NCI-H2227 (cell line): ENCODE results near the gene AHNAK2.

ENCODE experiments used
- DNase-seq: peaks from one replicate; lab custom pipeline; 2025; ENCODE audit not compliant: unreplicated experiment; lab: John Stamatoyannopoulos, UW

Gene AHNAK2

DNA sequence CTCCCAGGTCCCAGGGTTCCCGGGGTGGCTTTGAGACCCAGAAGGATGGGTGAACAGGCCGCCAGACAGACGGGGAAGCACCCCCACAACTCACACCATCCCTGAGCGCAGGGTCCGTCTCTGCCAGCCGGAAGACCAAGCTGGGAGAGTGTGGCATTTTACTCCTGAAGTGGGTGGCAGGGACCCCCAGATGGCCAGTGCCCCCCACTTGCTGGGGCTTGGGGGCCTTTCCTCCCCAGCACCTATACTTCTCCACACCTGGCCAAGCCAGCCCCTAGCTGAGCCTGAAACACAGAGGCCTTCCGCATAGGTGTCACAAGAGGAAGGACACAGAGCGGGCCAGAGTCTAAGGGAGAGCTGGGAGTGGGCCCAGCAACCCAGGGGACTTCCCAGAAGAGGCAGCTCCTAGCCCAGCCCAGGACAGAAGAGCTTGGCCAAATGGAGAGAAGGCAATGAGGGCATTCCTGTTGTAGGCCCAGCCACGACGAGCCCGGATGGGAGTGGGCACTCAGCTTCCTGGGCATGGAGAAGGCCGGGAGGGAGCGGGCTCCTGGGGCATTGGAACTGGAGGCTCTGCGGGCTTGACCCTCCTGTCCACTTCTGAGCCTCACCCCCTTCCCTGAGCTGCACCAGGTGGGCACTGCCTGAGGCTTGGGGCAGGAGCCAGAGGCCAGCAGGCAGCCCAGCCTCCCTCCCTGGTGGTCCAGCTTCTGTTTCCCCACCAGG is 3.3 kb downstream of the AHNAK2 start:
- no peak for DNase-seq

- no peak for DNase-seq
Measured at GRCh38 chr14:104974146-104974541, 4.0 kb downstream of the AHNAK2 start.

DNA sequence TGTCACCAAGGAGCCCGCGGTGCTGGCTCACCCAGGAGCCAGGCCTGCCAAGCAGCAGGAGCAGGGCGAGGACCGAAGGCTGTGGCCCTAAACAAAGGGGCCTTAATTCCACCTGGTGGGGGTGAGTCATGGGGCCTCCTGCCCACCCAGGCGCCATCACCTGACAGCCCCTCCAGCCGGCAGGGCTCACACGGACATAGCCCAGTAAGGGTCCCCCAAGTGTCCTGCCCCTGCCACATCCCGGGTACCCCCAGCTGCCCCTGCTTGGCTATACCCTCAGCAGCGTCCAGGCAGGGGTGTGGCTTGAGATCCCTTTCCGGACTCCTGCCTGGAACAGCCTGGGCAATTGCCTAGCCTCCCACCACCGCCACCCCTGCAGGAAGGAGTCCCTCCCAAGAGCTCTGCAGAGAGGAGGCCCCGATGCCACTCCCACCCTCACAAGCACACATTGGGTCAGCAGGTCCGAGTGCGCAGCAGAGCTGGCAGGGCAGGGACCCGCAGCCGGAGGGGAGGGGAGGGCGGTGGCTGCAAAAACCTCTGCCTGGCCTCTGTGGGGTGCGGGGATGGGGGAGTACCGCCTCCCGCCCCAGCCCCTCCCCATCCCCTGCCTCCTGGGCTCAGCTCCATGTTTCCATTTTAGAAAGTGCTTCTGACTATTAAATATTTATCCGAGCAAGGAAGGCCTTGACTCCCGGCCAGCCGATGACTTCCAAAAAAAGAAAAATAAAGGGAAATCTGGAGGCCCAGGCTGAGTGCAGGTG is 4.6 kb downstream of the AHNAK2 start:
- DNase-seq, result no peak

DNA sequence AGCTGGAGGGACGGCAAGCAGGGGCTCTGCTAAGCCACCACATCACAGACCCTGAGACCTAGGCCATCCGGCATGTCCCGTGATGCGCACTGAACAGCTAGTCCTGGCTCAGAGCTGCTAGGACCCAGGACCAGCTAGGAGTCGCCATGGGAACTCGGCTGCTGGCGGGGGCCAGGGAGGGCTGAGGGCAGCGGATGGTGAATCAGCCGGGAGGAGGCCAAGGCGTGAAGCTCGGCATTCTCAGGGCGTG is 5.1 kb downstream of the AHNAK2 start:
- DNase-seq, result no peak

DNA sequence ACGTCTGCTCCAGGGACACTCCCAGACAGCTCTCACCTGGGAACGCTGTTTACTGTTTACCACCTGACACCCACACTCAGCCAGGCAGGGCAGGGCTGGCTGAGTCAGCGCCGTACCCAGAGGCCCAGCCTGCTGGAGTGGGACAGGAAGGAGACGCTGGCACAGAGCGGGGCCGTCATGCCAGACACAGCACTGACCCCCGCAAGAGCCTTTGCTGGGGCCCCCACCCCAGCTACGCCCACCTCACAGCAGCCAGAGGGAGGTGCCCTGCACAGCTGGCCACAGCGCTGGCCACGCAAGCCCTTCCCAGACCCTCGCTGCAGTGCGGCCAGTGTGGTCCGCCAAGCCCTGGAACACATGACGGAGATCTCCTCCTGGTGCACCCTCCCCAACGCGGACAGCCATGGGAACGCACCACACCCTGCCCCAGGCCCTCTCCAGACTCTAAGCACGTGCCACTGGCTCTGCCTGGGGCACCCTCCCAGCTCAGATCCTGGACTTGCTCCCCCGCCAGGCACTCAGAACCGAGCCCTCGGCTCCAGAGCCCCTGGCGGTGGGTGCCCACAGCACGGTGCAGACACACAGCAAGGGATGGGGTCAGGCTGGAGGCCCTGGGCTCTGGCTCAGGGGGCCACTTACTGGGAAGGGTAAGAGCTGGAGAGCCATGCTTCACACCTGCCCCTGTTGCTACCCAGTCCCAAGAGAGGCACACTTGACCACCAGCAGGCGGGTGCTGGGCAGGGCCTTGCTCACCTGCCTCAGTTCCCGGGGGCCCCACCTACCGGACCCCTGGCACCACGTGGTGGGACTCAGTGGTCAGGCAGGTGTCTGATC is 5.7 kb downstream of the AHNAK2 start:
- DNase-seq, result no peak

DNA sequence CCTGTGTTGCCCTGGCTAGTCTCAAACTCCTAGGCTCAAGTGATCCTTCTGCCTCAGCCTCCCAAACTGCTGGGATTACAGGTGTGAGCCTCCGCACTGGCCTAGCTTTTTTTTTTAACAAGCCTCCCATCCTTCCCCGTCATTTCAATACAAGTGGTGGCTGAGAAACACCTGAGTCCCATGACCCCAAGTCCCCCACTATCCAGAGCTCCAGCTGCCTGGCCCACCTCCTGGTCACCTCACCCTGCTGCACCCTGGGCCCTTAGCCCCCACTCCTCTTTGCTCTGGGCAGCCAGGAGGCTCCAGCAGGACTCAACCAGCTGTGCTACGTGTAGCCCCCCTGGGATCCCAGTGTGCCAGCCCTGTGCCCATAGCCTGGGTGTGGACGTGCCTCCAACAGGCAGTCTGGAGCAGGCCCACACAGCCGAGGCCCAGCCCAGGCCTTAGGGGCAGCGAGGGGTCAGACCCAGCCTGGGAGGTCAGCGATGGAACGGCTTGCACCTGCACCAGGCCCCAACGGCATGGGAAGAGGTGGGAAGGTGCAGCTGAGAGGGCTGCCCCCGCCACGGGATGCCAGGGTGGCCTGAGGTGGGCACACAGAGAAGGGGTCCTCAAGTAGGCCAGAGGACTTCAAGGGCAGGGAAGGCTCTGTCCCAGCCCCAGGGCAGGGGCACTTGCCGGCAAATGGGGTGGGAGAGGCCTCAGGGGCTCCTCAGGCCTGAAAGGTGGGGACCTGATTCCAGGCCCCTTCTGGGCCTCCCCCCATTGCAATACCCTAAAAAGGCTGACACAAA is 6.5 kb downstream of the AHNAK2 start:
- DNase-seq, result no peak

DNA sequence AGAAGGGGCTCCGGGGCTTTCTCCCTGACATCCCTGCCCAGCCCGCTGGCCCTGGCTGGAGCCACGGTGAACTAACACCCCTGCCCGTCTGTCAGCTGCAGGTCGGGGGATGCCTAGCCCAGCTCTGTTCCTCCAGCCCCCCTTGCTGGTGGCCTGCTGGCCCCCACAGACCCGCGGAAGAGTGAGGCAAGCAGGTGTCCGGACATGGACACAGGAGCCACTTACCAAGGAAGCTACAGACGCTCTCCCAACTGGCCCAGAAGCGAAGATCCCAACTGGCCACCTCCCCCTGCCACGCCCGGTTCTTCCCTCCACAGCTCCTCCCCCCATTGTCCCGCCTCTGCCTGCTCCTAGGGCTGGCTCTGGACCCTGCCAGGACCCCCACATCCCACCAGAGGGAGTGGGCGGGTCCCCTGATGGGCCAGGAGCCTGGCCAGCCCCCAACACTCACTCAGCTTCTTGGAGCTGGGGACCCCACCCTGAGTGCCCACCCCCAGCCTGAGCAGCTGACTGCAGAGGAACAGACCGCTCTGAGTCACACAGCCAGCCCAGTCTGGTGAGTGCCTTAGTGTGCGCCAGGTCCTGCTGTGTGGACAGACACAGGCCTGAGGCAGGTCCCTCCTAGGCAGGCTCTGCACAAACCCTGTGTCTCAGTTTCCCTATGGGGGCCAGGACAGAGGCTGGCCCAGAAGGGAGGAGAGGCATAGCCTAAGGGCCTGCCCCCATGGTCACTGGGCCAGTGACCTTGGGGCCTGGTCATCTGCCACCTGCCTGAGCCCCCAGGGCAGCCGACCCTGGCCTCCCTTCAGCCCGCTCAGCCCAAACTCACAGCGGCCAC is 7.7 kb downstream of the AHNAK2 start:
- no peak for DNase-seq

GRCh38 chr14:104969741-104970230 is 8.4 kb downstream of the AHNAK2 start:
- DNase-seq, result no peak

GRCh38 chr14:104968541-104969401 is 9.4 kb downstream of the AHNAK2 start:
- DNase-seq, result no peak

GRCh38 chr14:104968153-104968527 is 10.0 kb downstream of the AHNAK2 start:
- peak; percentile 40 for DNase-seq

DNA sequence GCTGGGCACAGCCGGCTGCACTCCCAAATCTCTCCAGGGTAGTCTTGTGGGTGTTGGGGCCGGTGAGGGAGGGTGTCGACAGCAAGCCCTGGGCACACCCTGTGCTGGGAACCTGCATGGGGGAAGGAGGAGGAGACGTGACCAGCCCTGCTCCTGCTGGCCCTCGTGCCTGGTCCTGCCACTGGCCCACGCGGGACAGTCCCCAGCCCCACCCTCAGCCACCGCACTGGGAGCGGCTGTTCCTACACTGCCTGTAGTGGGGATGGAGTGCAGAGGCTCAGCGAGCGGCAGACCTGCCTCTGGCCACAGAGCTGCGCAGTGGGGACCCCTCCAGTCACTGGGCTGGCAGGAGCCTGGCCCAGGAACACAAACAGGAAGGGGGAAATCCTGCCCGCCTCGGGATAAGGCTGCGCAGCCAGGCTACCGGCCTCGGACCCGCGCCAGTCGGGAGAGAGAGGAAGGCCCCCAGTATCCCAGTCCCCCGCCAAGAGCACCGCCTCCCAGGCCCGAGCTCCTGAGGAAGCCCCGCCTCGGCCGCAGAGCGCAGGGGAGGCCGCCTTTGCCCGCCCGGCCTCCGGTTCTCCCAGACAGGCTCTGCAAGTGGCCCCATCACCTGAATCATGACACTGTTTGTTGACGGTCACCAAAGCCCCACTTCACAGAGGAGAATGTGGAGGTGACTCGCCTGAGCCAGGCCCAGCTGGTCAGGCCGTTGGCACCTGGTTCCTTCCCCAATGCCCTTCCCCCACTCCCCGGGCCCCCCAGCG is 10.6 kb downstream of the AHNAK2 start:
- DNase-seq, result peak; percentile 40

DNA sequence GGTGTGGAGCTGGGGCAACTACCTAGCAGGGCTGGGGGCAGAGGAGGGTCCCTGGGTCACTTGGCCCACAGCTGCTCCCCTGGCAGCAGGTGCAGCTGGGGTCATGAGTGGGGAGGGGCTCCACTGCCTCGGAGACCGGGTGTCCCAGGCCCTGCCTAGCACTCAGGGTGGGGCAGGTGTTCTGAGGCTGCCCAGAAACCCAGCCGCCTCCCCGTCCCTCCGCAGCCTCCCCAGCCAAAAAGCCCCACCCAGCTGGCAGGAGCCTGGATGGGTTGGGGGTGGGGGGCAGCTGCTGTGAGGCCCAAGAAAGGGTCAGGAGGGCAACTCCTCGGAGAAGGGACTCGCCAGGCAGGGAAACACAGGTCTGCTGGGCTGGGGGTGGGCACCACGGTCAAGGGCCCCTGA is 11.2 kb downstream of the AHNAK2 start:
- no peak for DNase-seq

DNA sequence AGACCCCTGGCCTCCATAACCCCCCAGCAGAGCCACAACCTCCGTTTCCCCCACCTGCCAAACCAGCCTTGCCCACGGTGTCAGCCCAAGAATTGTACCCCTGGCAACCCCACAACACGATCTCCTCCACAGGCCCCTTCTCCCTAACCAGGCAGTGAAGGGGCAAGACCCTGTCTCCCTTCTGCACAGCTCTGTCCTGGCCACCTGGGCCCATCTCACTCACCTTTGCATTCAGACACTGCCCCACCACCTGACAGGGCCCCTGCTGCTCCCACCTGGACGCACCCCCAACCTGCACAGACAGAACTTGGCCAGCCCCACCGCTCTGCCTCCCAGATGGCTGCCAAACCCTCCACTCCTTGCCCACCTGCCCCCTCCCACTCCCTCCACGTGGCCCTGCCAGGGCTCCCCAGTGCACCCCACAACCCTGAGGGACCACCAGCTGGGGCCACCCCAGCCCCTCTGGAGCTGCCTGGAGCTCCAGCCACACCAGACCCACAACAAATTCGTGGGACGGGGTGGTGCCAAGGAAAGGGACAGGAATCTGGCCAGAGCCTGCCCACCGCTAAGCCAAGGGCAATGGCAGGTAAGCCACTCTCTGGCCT is 11.8 kb downstream of the AHNAK2 start:
- no peak for DNase-seq

DNA sequence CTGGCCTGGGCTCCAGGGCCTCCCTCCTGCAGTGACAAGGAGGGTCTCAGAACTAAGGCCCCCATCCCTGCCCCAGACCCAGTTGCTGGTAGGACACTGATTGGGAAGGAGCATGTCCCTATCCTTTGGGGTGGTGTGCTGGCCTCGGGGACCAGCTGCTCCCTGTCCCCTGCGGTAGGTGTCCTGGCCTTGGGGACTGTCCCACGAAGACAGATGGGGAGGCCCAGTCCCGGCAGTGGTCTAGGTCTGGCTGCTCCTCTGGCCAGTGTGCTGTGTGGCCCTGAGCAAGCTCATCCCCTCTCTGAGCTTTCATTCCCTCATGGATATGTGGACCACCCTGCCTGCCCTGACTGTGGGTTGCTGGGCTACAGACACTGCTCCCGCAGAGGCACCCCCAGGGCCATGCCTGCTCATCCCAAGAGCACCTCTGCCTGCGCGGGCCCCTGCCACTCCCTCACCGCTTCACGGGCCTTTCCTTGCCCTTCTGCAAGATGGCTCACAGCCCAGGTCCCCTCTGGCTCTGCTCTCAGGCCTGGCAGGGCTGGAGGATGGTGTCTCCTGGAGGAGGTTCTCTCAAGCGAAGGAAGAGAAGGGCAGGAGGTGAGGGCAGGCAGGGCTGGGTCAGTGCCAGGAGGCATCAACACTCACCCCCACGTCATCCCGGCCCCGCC is 12.5 kb downstream of the AHNAK2 start:
- DNase-seq, result no peak

DNA sequence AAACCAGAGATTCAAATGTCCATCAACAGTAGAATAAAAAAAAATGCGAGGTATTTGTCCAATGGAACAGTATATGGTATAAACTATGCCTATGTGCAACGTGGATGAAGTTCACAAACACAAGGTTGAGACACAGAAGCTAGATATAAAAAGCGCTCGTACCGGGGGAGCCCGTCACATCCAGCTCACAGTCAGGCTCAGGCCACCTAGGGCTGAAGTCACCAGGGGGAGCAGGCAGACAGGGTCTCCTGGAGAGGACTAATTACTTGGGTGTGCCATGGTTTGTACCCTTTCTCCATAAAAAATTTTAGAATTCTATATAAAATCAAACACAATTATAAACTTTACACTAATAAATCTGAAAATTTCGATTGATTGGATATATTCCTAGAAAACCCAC is 13.6 kb downstream of the AHNAK2 start:
- no peak for DNase-seq

- DNase-seq, result no peak
Measured at GRCh38 chr14:104957146-104958113, 20.7 kb downstream of the AHNAK2 start.
